GM18868 (cell line): ENCODE measurements around the gene DAAM2.

Experiments used
- ATAC-seq: cut with Tn5 transposase; IDR thresholded peaks from one replicate; pipeline ENCODE4 v1.9.1; 2021; ENCODE audit warnings: mild to moderate bottlenecking, moderate library complexity; ENCODE audit not compliant: unreplicated experiment

DAAM2 gene

GRCh38 chr6:39904946-39905639 is 112.9 kb downstream of the DAAM2 start:
- ATAC-seq = no peak

DNA sequence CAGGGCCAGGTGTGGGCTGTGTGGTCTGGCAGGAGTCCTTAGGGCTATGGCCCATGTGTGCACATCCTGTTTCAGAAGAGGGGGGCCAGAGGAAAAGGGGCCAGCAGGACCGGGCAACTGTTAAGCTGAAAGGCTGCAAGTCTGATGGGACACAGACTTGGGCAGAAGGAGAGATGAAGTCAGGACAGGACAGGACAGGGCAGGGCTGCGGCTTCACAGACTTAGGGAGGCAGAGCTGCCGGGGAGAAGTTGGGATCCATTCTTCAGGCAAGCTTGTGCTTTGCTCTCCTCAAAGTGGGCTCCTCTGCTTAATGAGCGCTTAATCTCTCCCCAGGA is 113.4 kb downstream of the DAAM2 start:
- ATAC-seq = no peak

- ATAC-seq = no peak
Observed at GRCh38 chr6:39906318-39906761, 114.2 kb downstream of the DAAM2 start.

- ATAC-seq = no peak
Observed at GRCh38 chr6:39907871-39908575, 115.8 kb downstream of the DAAM2 start.

GRCh38 chr6:39908838-39909583 is 116.8 kb downstream of the DAAM2 start:
- ATAC-seq = no peak

- no peak for ATAC-seq
Observed at GRCh38 chr6:39909701-39910100, 117.5 kb downstream of the DAAM2 start.

DNA sequence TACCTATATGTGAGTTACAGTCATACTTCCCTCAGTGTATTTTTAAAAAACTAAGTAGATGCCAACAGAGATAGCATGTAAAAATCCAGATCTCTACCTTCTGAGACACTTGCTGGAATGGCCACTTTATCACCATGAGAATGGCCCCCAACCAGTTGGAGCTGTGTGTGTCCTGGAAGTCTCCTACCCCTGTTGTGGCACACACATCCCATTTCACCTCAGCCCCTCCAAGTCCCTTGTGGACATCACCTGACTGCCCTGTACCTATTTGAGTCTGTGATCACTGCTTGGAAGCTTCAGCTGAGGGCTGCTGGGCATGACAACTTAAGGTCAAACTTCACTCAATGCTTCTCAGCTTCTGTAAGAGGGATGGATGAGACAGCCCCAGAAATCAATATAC is 118.0 kb downstream of the DAAM2 start:
- no peak for ATAC-seq

DNA sequence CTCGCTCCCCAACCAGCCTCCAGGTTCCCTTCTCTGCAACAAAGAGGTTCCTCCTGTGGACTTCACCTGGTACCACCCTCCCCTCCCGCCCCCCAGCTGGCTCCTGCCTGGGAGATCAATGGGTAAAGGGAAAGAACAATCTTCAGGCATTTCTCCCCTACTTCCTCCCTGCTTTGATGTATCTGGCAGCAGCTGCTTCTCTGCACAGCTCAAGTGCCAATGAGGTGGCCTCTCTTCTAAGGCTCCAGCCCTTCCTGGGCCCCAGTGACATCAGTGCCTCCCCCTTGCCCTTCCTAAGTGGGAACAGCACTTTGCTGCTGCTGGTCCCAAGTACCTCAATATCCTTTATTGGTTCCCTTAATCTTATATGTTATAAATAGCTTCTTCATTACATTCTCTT is 118.6 kb downstream of the DAAM2 start:
- no peak for ATAC-seq

DNA sequence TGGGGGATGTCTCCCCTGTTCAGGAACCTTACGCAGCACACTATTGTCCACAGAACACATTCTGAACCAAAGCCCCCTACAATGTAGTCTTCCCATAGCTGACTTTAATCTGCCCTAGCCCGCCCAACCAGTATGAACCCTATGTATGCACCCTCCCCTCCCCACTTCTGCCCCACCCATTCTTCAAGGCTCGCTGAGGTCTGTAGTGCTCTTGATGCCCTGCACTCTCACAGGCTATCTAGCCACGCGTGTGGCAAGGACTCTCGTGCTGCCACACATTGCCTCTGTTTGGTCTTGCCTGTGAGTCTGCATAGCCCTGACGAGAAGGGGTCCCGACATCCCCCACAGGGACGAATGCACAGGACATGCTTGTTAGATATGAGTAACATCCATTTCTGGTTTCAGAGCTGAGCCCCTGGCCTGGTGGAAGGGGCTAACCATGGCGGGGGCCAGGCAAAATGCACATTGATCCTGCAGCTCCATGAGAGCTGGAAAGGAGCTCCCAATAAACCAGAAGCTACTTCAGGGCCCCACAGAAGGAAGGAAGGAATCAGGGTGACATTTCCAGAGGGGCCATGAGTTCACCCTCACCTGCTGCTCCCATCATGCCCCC is 119.4 kb downstream of the DAAM2 start:
- no peak for ATAC-seq

DNA sequence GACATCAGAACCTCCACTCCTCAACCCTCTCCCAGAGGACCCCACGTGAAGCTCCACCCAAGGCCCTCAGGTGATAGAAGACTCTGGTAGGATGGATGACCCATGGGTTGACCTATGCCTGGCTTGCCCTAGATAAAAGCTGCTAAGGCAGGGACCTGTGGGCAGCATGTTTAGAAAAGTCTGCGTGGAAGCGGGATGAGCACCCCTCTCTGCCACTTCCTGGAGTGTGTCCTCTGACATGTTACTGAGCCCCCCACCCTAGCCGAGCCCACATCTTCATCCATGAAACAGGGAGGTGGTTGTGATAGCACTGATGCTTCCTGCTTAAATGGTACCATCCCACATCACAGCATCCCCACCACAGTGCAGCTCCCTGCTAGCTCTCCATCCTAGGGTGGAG is 120.3 kb downstream of the DAAM2 start:
- no peak for ATAC-seq

DNA sequence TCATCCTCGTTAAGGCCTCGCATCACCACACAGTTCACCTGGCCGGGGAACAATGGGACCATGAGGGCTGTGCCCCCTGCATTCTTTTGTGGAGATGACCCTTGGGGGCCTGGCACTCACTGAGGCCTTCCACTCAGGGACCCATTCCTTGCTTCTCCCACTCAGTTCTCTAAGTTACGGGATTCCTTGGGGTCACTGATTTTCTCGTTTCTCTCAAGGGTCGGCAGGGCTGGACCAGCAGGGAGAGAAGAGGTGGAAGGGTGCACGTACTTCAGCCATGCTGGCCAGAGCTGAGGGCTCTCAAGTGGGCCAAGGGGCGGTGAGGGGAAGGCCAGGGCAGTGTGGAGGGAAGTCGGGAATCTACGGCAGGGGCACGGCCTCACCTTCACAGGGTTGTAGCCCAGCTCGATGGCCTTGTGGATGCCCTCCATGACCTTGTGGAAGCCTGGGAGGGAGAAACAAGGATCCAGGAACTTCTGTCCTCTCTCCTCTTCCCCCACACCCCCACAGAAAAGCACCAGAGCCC is 121.3 kb downstream of the DAAM2 start:
- no peak for ATAC-seq

DNA sequence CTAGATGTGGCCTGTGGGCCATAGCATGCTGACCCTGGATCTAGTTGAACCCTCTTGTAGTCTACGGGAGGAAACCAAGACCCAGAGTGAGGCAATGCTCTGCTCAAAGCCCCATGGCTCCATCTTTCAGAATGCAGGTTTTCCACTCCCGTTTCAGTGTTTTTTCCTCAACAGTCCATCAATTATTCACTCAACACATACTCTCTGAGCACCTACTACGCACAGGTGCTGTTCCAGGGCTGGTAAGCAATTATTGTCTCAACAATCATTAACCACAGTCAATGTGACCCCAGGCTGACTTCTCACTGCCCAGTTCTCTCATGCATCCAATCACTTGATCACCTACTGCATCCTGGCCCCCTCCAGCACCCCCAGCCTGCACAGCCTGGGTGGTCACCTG is 122.1 kb downstream of the DAAM2 start:
- no peak for ATAC-seq

DNA sequence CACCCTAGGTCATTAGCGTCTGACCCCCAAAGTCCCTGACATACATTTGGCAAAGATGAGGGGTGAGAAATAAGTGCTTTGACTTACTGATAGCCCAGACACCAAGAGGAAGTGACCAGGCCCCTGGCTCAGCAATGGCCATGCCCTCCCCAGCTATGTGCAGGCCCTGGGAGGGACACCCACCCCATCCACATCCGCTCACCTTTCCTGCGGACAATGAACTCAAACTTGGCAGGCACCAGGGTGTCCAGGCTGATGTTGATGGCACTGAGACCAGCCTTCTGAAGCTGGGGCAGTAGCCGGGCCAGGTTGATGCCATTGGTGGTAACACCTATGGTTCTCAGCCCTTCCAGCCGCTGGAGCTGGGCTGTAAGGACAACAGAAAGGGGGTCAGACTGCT is 123.7 kb downstream of the DAAM2 start:
- no peak for ATAC-seq

- no peak for ATAC-seq
Observed at GRCh38 chr6:39917329-39917728, 125.2 kb downstream of the DAAM2 start.

DNA sequence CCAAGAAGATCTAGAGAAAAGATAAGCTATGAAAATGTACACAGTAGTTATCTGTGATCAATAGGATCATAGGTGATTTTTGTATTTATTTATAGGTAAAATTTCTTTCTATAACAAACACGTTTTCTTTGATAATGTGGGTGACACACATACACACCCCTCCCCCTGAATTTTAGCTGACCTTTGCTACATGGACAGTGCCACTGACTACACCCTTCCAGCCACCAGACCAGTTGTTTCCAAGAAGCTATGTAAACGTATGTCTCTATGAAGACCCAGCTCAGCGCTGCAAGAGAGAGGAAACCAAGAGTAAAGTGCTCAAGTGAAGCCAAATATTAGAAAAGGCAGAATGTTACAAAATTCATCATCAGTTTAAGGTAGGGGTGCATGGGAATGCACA is 125.8 kb downstream of the DAAM2 start:
- ATAC-seq = no peak

GRCh38 chr6:39918831-39919230 is 126.7 kb downstream of the DAAM2 start:
- ATAC-seq = no peak

GRCh38 chr6:39920157-39920556 is 128.0 kb downstream of the DAAM2 start:
- no peak for ATAC-seq

GRCh38 chr6:39922821-39923220 is 130.6 kb downstream of the DAAM2 start:
- ATAC-seq = no peak

DNA sequence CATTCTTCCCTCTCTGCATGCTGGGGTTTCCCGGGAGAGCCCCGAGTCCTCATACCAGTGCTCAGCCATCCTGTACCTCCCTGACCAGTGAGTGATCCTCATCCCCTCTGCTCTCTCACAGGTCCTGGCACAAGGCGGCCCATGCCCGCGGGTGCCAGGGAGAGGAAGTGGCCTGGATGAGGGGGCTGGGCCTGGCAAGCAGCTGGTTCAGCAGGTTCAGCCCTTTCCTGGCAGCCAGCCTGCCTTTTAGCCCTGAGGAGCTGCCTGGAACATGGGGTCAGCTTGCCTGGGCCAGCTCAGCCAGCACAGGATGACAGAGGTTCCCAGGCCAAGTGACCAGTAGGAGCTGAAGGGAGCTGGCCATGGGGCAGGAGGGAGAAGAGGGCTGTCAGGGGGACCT is 131.2 kb downstream of the DAAM2 start:
- ATAC-seq = no peak

GRCh38 chr6:39923861-39924260 is 131.7 kb downstream of the DAAM2 start:
- ATAC-seq = no peak

GRCh38 chr6:39924283-39924682 is 132.1 kb downstream of the DAAM2 start:
- ATAC-seq = no peak
